Activated T-helper 2 cell treated with anti-CD3 and anti-CD28 coated beads, Interferon-gamma antibody, Interleukin-2, Interleukin-4, amounts not matched to agents 10 μg/mL and 5 μg/mL and 100 μg/mL, durations not matched to agents 14 hours and 24 hours and 36 hours (primary cell): ENCODE measurements around the gene DPEP3. TPM values are rescaled to one million over a fixed set of nuclear protein-coding genes. Genes with fewer than 3 reads are reported as not detected.

ENCODE experiments used
- DNase-seq: peaks from one replicate; pipeline ENCODE4 v3.0.0; 2021; ENCODE audit warnings: low spot score
- H3K27ac Mint-ChIP-seq: one replicate; pipeline ENCODE4 v1.8.0; 2021; ENCODE audit warnings: mixed read lengths
- H3K27me3 Mint-ChIP-seq: one replicate; pipeline ENCODE4 v1.8.0; 2021; ENCODE audit warnings: low read depth, mixed read lengths
- H3K36me3 Mint-ChIP-seq: one replicate; pipeline ENCODE4 v1.8.0; 2021; ENCODE audit warnings: low read depth, mixed read lengths
- H3K4me1 Mint-ChIP-seq: one replicate; pipeline ENCODE4 v1.8.0; 2021; ENCODE audit warnings: low read depth, mixed read lengths
- H3K4me3 Mint-ChIP-seq: one replicate; pipeline ENCODE4 v1.8.0; 2021; ENCODE audit warnings: low read depth, mild to moderate bottlenecking, moderate library complexity, mixed read lengths
- H3K9me3 Mint-ChIP-seq: one replicate; pipeline ENCODE4 v1.8.0; 2021; ENCODE audit warnings: mixed read lengths
- intact Hi-C: fragments of 100-400 bp; cut with micrococcal nuclease; formaldehyde crosslinking; loops from one replicate; pipeline ENCODE4 v1.15.1; 2023
- total RNA-seq: library from RNA; stranded (reverse); gene quantifications from 2 replicates; pipeline ENCODE4 v1.2.3, GENCODE V29; 2022

Gene DPEP3
- total RNA-seq, 1 donor from 2014 or later, result not detected

DNA sequence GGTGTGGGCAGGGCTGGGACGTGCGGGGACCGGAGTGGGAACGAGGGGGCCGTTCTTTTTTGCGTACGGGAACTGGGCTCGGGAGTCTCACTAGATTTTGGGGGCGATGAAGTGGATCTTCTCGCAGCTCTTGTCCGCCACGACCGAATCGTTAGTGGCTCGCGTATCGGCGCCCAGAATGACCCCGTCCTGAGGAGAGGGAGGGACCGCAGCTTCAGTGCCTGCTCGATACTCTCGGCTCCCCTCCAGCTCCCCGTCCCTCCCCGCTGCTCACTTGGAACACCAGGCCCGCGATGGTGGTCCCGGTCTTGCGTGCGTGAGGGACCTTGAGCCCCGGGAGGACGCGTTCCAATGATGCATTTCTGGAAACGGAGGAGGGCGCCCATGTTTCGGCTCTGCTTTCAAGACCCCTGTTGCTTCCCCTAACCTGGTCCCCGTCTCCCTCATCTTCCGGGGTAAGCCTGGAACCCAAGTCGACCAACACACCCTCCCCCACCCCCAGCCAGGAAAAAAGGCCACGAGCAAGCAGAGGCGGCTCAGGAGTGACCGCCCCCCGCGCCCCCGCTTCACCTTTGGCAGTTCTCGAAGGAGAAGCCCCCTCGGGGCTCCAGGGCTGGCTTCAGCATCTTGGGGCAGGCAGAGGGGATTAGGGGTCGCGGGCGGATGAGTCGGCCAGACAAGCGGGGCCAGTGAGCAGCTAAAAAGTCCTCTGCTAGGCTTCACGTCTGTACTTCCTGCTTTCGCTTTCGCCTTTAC lies 44.0 kb downstream of the DPEP3 start, which contains the start of gene PSMB10:
PSMB10 (minus strand) TSS at position 727 of the 756 bp plus-strand sequence; CDS start at position 626, 101 bp downstream.
- Mint-ChIP-seq H3K27ac (peak within 1 kb of the TSS; percentile 90), H3K36me3 (peaks cover 61% of the 10 kb centered on the region), H3K4me3 (peak within 1 kb of the TSS; percentile 100), H3K27me3 (no peaks in the 10 kb centered on the region), H3K4me1 (peaks cover 26% of the 10 kb centered on the region), H3K9me3 (no peaks in the 10 kb centered on the region)
- intact Hi-C loops, result loop anchor here (5.0 to 10.0 kb wide), 4 partner anchors 46 to 412 kb away; partner anchors contain the start of genes DDX28, DPEP3, DUS2 and RIPOR1
- DNase-seq, result no peak

GRCh38 chr16:67935402-67936123 lies 44.7 kb downstream of the DPEP3 start:
- Mint-ChIP-seq H3K36me3 (peaks cover 65% of the 10 kb centered on the region), H3K4me1 (peaks cover 26% of the 10 kb centered on the region), H3K4me3 (peak overlapping the region; percentile 100), H3K27me3 (no peaks in the 10 kb centered on the region), H3K27ac (peak overlapping the region; percentile 90), H3K9me3 (no peaks in the 10 kb centered on the region)
- intact Hi-C loops, result loop anchor here (1.0 to 10.0 kb wide), 9 partner anchors 33 to 411 kb away; partner anchors contain the start of genes ACD, DDX28, DPEP3 and DUS2
- DNase-seq, result peak; percentile 92

DNA sequence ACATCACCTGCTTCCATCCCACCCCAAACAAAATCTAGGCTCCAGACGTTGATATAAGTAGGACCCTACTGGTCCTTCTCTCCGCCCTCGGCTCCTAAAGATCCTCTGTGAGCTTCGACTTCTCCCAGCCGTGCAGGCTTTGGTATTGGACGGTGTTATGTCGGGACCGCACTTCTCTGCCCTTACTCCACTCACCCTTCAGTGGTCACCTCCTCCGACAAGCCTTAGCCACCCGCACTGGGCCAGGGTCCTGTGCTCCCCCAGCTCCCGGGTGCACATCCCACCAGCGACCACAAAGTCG lies 45.2 kb downstream of the DPEP3 start:
- H3K4me1 Mint-ChIP-seq, result peaks cover 23% of the 10 kb centered on the region
- intact Hi-C loops, result loop anchor here (1.0 to 10.0 kb wide), 9 partner anchors 33 to 410 kb away; partner anchors contain the start of genes ACD, DDX28, DPEP3 and DUS2
- H3K9me3 Mint-ChIP-seq, result no peaks in the 10 kb centered on the region
- H3K27ac Mint-ChIP-seq, result peak overlapping the region; percentile 90
- DNase-seq, result no peak
- H3K36me3 Mint-ChIP-seq, result peaks cover 64% of the 10 kb centered on the region
- no peaks in the 10 kb centered on the region for H3K27me3 Mint-ChIP-seq
- H3K4me3 Mint-ChIP-seq, result peak overlapping the region; percentile 100

DNA sequence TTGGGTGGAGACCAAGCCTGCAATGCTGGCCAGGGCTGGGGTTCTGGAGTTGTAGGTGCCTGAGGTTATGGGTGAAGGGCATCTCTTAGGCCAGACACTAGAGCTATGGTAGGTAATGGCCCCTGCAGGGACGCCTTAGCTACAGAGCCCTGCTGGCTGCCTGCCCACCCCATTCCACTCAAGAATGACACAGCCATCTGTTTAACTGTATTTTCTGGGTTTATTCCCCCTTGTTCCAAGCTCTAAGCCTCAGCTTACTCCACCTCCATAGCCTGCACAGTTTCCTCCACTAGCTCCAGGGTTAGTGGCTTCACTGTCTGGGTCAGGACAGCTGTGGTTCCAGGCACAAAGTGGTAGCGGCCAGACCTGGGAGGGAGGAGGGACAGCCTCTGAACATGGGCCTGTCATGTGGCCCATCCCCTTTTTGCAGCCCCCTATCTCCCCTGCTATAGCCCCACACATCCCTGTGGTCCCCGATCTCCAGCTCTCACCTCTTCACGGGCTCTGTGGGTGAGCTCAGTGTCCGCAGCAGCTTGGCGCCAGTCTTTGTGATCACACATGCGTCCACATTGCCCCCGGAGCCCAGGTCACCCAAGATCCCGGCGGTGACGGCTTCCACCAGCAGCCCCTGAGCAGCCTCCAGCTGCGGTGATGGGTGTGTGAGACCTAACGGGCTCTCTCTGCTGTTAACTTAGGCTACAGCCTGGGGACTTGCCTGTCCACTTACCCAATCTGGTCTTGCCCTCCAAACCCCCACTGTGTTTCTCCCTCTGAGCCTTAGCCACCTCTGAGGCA lies 45.8 kb downstream of the DPEP3 start:
- peaks cover 63% of the 10 kb centered on the region for H3K36me3 Mint-ChIP-seq
- peak overlapping the region; percentile 90 for H3K27ac Mint-ChIP-seq
- intact Hi-C loops, result loop anchor here (1.0 to 10.0 kb wide), 9 partner anchors 34 to 410 kb away; partner anchors contain the start of genes ACD, DDX28, DPEP3 and DUS2
- no peak for DNase-seq
- no peaks in the 10 kb centered on the region for H3K9me3 Mint-ChIP-seq
- peak overlapping the region; percentile 100 for H3K4me3 Mint-ChIP-seq
- peaks cover 17% of the 10 kb centered on the region for H3K4me1 Mint-ChIP-seq
- no peaks in the 10 kb centered on the region for H3K27me3 Mint-ChIP-seq

- peaks cover 17% of the 10 kb centered on the region for H3K4me1 Mint-ChIP-seq
- H3K27me3 Mint-ChIP-seq, result no peaks in the 10 kb centered on the region
- H3K9me3 Mint-ChIP-seq, result no peaks in the 10 kb centered on the region
- H3K36me3 Mint-ChIP-seq, result peaks cover 61% of the 10 kb centered on the region
- intact Hi-C loops, result loop anchor here (2.0 to 10.0 kb wide), 3 partner anchors 41 to 409 kb away; partner anchors contain the start of genes PSKH1 and RIPOR1
- no peak for DNase-seq
- H3K4me3 Mint-ChIP-seq, result peak overlapping the region; percentile 9
- no peak overlapping the region for H3K27ac Mint-ChIP-seq
These were observed 46.5 kb downstream of the DPEP3 start for GRCh38 chr16:67933805-67934204.

DNA sequence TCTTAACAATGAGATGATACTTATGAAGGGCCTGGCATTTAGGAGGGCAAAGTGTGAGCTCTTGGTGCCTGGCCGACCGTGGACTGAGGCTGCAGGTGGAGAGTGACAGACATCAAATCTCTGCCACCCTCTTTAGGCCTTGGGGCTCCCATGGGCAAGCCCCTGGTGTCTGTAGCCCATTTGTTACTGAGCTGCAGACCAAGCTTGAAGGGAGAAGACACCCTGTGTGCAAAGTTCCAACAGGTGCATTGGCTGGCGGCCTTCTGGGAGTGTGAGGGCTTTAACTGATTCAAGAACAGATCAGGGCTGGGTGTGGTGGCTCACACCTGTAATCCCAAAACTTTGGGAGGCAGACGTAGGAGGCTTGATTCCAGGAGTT lies 47.8 kb downstream of the DPEP3 start:
- DNase-seq, result no peak
- H3K36me3 Mint-ChIP-seq, result peaks cover 70% of the 10 kb centered on the region

DNA sequence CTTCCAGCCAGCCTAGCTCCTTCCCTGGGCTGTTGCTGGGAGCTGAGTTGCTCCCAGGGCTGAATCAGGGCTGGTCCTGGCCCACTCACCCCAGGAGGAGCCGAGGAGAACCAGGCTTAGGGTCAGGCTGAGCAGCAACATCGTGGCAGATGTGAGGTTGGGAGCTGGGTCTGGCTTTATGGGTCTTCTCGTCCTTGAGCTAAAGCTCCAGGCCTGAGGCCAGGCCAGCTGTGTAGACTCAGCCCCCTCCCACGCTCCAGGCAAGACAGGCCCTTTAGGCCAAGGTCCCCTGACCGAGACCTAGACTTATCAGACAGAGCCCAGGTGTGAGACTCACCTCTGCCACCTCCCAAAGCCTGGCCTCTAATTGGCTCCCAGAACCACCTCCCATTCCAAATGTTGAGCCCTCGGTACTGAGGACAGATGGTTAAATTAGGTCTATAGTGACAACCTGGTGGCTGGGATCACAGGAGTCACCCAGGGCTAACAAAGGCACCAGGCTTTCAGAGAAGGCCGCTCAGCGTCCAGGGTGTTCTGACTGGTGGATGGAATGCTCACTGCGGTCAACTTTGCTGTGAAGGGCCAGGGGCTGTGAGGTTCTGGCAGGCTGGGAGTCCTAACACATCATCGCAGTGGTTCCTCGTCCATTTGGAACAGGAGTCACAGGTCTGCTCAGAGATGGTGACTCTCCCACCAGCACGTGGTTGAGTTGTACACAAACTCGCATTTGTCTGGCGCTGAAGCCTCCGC lies 48.4 kb downstream of the DPEP3 start, which contains the start of gene CTRL:
CTRL (minus strand) TSS at position 151 of the 750 bp plus-strand sequence; CDS start at position 141, 10 bp downstream.
- Mint-ChIP-seq H3K4me3 (no peak within 1 kb of the TSS), H3K27ac (no peak within 1 kb of the TSS), H3K4me1 (peaks cover 12% of the 10 kb centered on the region), H3K9me3 (no peaks in the 10 kb centered on the region), H3K27me3 (no peaks in the 10 kb centered on the region), H3K36me3 (peaks cover 65% of the 10 kb centered on the region)
- intact Hi-C loops, result loop anchor here (10.0 kb wide), 1 partner anchor 407 kb away; the partner anchor contains the start of gene RIPOR1
- no peak for DNase-seq

More for the DNA sequence above, 47.8 kb downstream of the DPEP3 start:
- H3K27ac Mint-ChIP-seq, result no peak overlapping the region
- H3K4me1 Mint-ChIP-seq, result peaks cover 17% of the 10 kb centered on the region
- no peaks in the 10 kb centered on the region for H3K27me3 Mint-ChIP-seq
- intact Hi-C loops, result loop anchor here (10.0 kb wide), 1 partner anchor 408 kb away; the partner anchor contains the start of gene RIPOR1
- no peak overlapping the region for H3K4me3 Mint-ChIP-seq
- no peaks in the 10 kb centered on the region for H3K9me3 Mint-ChIP-seq

DNA sequence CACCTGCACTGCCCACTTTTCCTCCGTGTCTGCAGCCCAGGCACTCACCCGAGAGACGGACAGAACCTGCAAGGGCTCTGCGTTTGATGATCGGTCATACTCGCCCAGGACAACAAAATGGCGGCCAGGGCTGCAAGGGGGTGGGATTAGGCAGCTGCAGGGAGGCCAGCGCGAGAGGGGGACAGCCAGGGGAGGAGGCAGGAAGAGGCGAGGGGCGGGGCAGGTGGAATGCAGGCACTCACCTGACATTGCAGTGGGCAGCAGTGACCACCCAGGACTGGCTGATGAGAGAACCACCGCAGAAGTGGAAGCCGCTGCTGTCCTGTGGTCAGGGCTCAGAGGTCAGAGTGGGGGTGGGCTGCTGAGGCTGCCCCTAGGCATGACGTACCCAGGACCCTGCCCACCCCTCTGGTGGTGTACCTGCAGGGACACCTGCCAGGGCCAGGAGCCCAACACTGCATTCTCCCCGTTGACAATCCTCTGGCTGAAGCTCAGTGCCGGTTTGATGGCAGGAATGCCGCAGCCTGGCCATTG lies 49.6 kb downstream of the DPEP3 start:
- DNase-seq, result no peak
- Mint-ChIP-seq H3K4me3 (no peak overlapping the region), H3K36me3 (peaks cover 58% of the 10 kb centered on the region), H3K9me3 (no peaks in the 10 kb centered on the region), H3K27me3 (no peaks in the 10 kb centered on the region), H3K4me1 (peaks cover 11% of the 10 kb centered on the region), H3K27ac (no peak overlapping the region)
- intact Hi-C loops, result loop anchor here (10.0 kb wide), 1 partner anchor 406 kb away; the partner anchor contains the start of gene RIPOR1

GRCh38 chr16:67930191-67930590 lies 50.1 kb downstream of the DPEP3 start:
- H3K4me3 Mint-ChIP-seq, result no peak overlapping the region
- no peak for DNase-seq

GRCh38 chr16:67928561-67929364 lies 51.5 kb downstream of the DPEP3 start:
- Mint-ChIP-seq H3K4me3 (no peak overlapping the region), H3K36me3 (peaks cover 38% of the 10 kb centered on the region), H3K27ac (no peak overlapping the region), H3K9me3 (no peaks in the 10 kb centered on the region), H3K27me3 (no peaks in the 10 kb centered on the region), H3K4me1 (peaks cover under 1% of the 10 kb centered on the region)
- peak; percentile 68 for DNase-seq
- intact Hi-C loops, result loop anchor here (1.0 to 5.0 kb wide), 2 partner anchors 45 to 111 kb away; no protein-coding TSS in a partner anchor

More at GRCh38 chr16:67930191-67930590, 50.1 kb downstream of the DPEP3 start:
- no peaks in the 10 kb centered on the region for H3K9me3 Mint-ChIP-seq
- intact Hi-C loops, result loop anchor here (10.0 kb wide), 1 partner anchor 405 kb away; the partner anchor contains the start of gene RIPOR1
- H3K4me1 Mint-ChIP-seq, result peaks cover 7% of the 10 kb centered on the region
- no peak overlapping the region for H3K27ac Mint-ChIP-seq
- H3K27me3 Mint-ChIP-seq, result no peaks in the 10 kb centered on the region
- peaks cover 52% of the 10 kb centered on the region for H3K36me3 Mint-ChIP-seq
